HEK293 (cell line): ENCODE measurements around the gene EIF4E.

Experiments
- CTCF ChIA-PET: fragments of 350-600 bp; formaldehyde crosslinking; extraction: SDS; loops from one replicate; lab custom pipeline; 2021; ENCODE audit warnings: antibody characterized with exemption; lab: Yijun Ruan, JAX
- POLR2A ChIA-PET: fragments of 300-600 bp; formaldehyde crosslinking; extraction: SDS; loops from one replicate; lab custom pipeline; 2020; ENCODE audit warnings: antibody characterized with exemption, inconsistent platforms; lab: Yijun Ruan, JAX
- H3K27ac ChIP-seq: fragments of 200-500 bp; sonication (Bioruptor generic); 2 replicates; pipeline ENCODE4 v1.5.1; 2014; ENCODE audit warnings: low read depth, low read length, control low read depth, inconsistent platforms; ENCODE audit errors: extremely low read depth
- H3K36me3 ChIP-seq, 2 experiments: fragments of 200-500 bp in 1 of 2; sonication (Bioruptor generic) in 1 of 2; 1 replicate in 1 of 2; 2 replicates in 1 of 2; pipeline ENCODE4 v1.5.1; 2014 to 2017; ENCODE audit warnings: inconsistent platforms in 2 of 2, low read length in 2 of 2; ENCODE audit not compliant: control insufficient read depth in 2 of 2, insufficient read depth in 1 of 2
- H3K4me1 ChIP-seq: fragments of 200-500 bp; sonication (Bioruptor generic); 2 replicates; pipeline ENCODE4 v1.5.1; 2014; ENCODE audit warnings: mild to moderate bottlenecking, low read length, inconsistent platforms; ENCODE audit not compliant: control insufficient read depth, insufficient read depth
- H3K4me3 ChIP-seq: 2 replicates; pipeline ENCODE4 v1.5.1; 2011; ENCODE audit warnings: low read depth, mild to moderate bottlenecking, control low read depth, low read length, moderate library complexity
- H3K9me3 ChIP-seq: fragments of 200-500 bp; sonication (Bioruptor generic); 2 replicates; pipeline ENCODE4 v1.5.1; 2014; ENCODE audit warnings: low read depth, low read length, inconsistent platforms; ENCODE audit not compliant: control insufficient read depth, insufficient read depth
- FEZF1 ChIP-seq: fragments of 450-650 bp; formaldehyde crosslinking; IDR thresholded peaks from 2 replicates; pipeline ENCODE4 v1.5.1; 2016; ENCODE audit warnings: missing biosample characterization, missing genetic modification characterization
- KLF10 ChIP-seq: fragments of 450-650 bp; IDR thresholded peaks from 2 replicates; pipeline ENCODE4 v1.5.1; 2018; ENCODE audit warnings: missing biosample characterization, mild to moderate bottlenecking, missing genetic modification characterization
- KLF7 ChIP-seq: fragments of 450-650 bp; formaldehyde crosslinking; IDR thresholded peaks from 2 replicates; pipeline ENCODE4 v1.5.1; 2016; ENCODE audit warnings: missing biosample characterization, missing genetic modification characterization, borderline replicate concordance
- MZF1 ChIP-seq: fragments of 450-650 bp; formaldehyde crosslinking; IDR thresholded peaks from 2 replicates; pipeline ENCODE4 v1.5.1; 2017; ENCODE audit warnings: missing biosample characterization, missing genetic modification characterization, borderline replicate concordance
- PRDM6 ChIP-seq: fragments of 450-650 bp; formaldehyde crosslinking; IDR thresholded peaks from 2 replicates; pipeline ENCODE4 v1.5.1; 2017; ENCODE audit warnings: missing biosample characterization, missing genetic modification characterization
- SCRT1 ChIP-seq: fragments of 450-650 bp; formaldehyde crosslinking; IDR thresholded peaks from 2 replicates; pipeline ENCODE4 v1.5.1; 2016; ENCODE audit warnings: missing biosample characterization, missing genetic modification characterization, borderline replicate concordance
- SP2 ChIP-seq: fragments of 450-650 bp; formaldehyde crosslinking; IDR thresholded peaks from 2 replicates; pipeline ENCODE4 v1.5.1; 2016; ENCODE audit warnings: missing biosample characterization, missing genetic modification characterization
- SP3 ChIP-seq: fragments of 450-650 bp; formaldehyde crosslinking; IDR thresholded peaks from 2 replicates; pipeline ENCODE4 v1.5.1; 2016; ENCODE audit warnings: missing biosample characterization, missing genetic modification characterization
- ZBTB17 ChIP-seq: fragments of 450-650 bp; formaldehyde crosslinking; IDR thresholded peaks from 2 replicates; pipeline ENCODE4 v1.5.1; 2016; ENCODE audit warnings: missing biosample characterization, missing genetic modification characterization
- ZBTB20 ChIP-seq: fragments of 450-650 bp; formaldehyde crosslinking; IDR thresholded peaks from 2 replicates; pipeline ENCODE4 v1.5.1; 2016; ENCODE audit warnings: missing biosample characterization, missing genetic modification characterization
- ZIC2 ChIP-seq: fragments of 450-650 bp; formaldehyde crosslinking; IDR thresholded peaks from 2 replicates; pipeline ENCODE4 v1.5.1; 2016; ENCODE audit warnings: missing biosample characterization, missing genetic modification characterization
- ZNF114 ChIP-seq: fragments of 450-650 bp; formaldehyde crosslinking; IDR thresholded peaks from 2 replicates; pipeline ENCODE4 v1.5.0; 2017; ENCODE audit warnings: missing biosample characterization, missing genetic modification characterization
- ZNF266 ChIP-seq: fragments of 450-650 bp; formaldehyde crosslinking; IDR thresholded peaks from 2 replicates; pipeline ENCODE4 v1.5.1; 2016; ENCODE audit warnings: missing biosample characterization, missing genetic modification characterization, low read depth
- ZNF292 ChIP-seq: fragments of 450-650 bp; formaldehyde crosslinking; IDR thresholded peaks from 2 replicates; pipeline ENCODE4 v1.5.1; 2016; ENCODE audit warnings: low read depth, missing biosample characterization, missing genetic modification characterization, borderline replicate concordance
- ZNF350 ChIP-seq: fragments of 450-650 bp; formaldehyde crosslinking; IDR thresholded peaks from 2 replicates; pipeline ENCODE4 v1.5.0; 2017; ENCODE audit warnings: missing biosample characterization, mild to moderate bottlenecking, missing genetic modification characterization
- ZNF366 ChIP-seq: fragments of 450-650 bp; formaldehyde crosslinking; conservative IDR thresholded peaks from 2 replicates; pipeline ENCODE4 v1.5.1; 2016; ENCODE audit warnings: missing biosample characterization, missing genetic modification characterization
- ZNF423 ChIP-seq: fragments of 450-650 bp; formaldehyde crosslinking; IDR thresholded peaks from 2 replicates; pipeline ENCODE4 v1.5.1; 2016; ENCODE audit warnings: missing biosample characterization, missing genetic modification characterization
- ZNF521 ChIP-seq: fragments of 450-650 bp; formaldehyde crosslinking; IDR thresholded peaks from 2 replicates; pipeline ENCODE4 v1.5.1; 2017; ENCODE audit warnings: missing biosample characterization, mild to moderate bottlenecking, missing genetic modification characterization
- ZNF585B ChIP-seq: fragments of 450-650 bp; formaldehyde crosslinking; IDR thresholded peaks from 2 replicates; pipeline ENCODE4 v1.5.1; 2016; ENCODE audit warnings: missing biosample characterization, missing genetic modification characterization
- ZNF600 ChIP-seq: fragments of 450-650 bp; formaldehyde crosslinking; IDR thresholded peaks from 2 replicates; pipeline ENCODE4 v1.5.1; 2016; ENCODE audit warnings: missing biosample characterization, missing genetic modification characterization
- TF ChIP-seq, protein P1 (sequence below): fragments of 450-650 bp; formaldehyde crosslinking; optimal IDR thresholded peaks from 2 replicates; pipeline ENCODE3; 2016; ENCODE audit warnings: missing biosample characterization, mild to moderate bottlenecking, missing genetic modification characterization
- TF ChIP-seq, protein P2 (sequence below): fragments of 450-650 bp; formaldehyde crosslinking; IDR thresholded peaks from 2 replicates; pipeline ENCODE4 v1.5.1; 2016; ENCODE audit warnings: missing biosample characterization, missing genetic modification characterization, borderline replicate concordance
- TF ChIP-seq, protein P3 (sequence below): fragments of 450-650 bp; formaldehyde crosslinking; IDR thresholded peaks from 2 replicates; pipeline ENCODE4 v1.5.1; 2016; ENCODE audit warnings: missing biosample characterization, missing genetic modification characterization

Gene EIF4E

GRCh38 chr4:98930311-98930865 lies 1.5 kb upstream of the EIF4E start:
- TF ChIP-seq, protein P1, sequence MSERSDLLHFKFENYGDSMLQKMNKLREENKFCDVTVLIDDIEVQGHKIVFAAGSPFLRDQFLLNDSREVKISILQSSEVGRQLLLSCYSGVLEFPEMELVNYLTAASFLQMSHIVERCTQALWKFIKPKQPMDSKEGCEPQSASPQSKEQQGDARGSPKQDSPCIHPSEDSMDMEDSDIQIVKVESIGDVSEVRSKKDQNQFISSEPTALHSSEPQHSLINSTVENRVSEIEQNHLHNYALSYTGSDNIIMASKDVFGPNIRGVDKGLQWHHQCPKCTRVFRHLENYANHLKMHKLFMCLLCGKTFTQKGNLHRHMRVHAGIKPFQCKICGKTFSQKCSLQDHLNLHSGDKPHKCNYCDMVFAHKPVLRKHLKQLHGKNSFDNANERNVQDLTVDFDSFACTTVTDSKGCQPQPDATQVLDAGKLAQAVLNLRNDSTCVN (tag by site-specific recombination) = no peak
- TF ChIP-seq KLF7 (tag by site-specific recombination) = no peak
- TF ChIP-seq SCRT1 (tag by site-specific recombination) = no peak
- no peak for TF ChIP-seq ZNF266 (tag by site-specific recombination)
- no peak for TF ChIP-seq ZNF114 (tag by site-specific recombination)
- no peak for TF ChIP-seq ZNF292 (tag by site-specific recombination)
- TF ChIP-seq SP3 = no peak
- no peak for TF ChIP-seq PRDM6 (tag by site-specific recombination)
- Histone ChIP-seq H3K9me3 (no peaks in the 10 kb centered on the region), H3K4me1 (no peaks in the 10 kb centered on the region), H3K4me3 (no peak overlapping the region), H3K27ac (no peak overlapping the region), H3K36me3 (peaks cover 0 to 6% of the 10 kb centered on the region in 2 experiments; a peak in 2 of 3 replicates)
- POLR2A ChIA-PET = no interaction called here
- CTCF ChIA-PET = no interaction called here

DNA sequence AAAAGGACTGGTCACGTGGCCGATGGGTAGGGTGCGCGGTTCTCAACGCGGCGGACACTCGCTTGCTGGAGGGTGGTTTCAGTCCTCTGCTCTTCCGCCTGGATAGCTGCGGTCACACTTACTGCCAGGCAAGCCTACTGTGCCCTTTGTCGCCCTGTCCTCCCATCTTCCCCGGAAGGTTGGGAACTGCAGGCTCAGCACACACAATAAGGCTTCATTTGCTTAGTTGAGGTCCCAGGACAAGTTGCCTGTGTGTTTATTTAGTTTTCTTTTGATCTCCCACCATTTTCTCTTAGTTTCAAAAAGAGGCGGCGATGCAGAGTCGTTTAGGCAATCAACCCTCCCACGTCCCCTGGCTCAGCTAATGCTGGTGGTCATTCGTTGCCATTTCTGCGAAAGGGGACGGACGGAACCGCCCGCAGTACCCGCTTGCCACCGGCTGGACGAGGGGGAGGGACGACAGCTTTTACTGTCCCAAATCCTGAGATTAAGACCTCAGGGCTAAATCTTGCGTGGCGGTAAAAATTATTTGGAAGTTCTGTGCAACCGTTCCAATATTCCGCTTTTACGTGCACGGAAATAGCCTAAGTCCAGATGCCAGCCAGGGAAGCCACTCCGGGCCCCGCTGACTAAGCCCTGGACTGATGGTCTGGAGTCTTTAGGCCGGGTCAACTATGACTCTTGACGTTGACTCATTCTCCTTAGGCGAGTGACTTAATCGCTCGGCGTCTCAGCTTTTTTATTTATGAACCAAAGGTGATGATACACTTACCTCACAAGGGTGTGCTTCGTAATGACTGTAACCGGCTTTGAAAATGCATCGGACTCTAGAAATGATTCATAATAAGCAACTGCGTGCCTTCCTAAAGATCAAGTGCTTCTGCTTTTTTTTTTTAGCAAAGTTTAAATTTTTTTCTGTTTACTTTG lies 671 bp upstream of the EIF4E start:
- Histone ChIP-seq H3K9me3 (no peaks in the 10 kb centered on the region), H3K4me3 (peak overlapping the region; percentile 69), H3K36me3 (peaks cover 0 to 8% of the 10 kb centered on the region in 2 experiments; a peak in 2 of 3 replicates), H3K27ac (peak overlapping the region; percentile 66), H3K4me1 (no peaks in the 10 kb centered on the region)
- ChIA-PET CTCF (interaction anchor here (0.6 to 0.9 kb wide), 4 partner anchors 26 to 546 kb away, joined by 3 read pairs; no protein-coding TSS in a partner anchor), POLR2A (interaction anchor here (0.6 to 1.5 kb wide), 7 partner anchors 24 to 830 kb away, joined by 3 to 36 read pairs (median 3); partner anchors contain the start of genes ADH5 and METAP1)
- 0 out of 2 replicates have a peak, but pooled peaks have one; percentile 26 for TF ChIP-seq KLF10 (tag by site-specific recombination)
- no peak for TF ChIP-seq ZIC2 (tag by site-specific recombination)
- peak; percentile 15; the same call in 1 of the 2 replicates for TF ChIP-seq MZF1
- TF ChIP-seq SP2 = peak; percentile 52
- 0 out of 2 replicates have a peak, but pooled peaks have one; percentile 34 for TF ChIP-seq ZNF366 (tag by site-specific recombination)
- TF ChIP-seq ZNF350 = no peak
- TF ChIP-seq ZNF600 (tag by site-specific recombination) = peak; percentile 73
- TF ChIP-seq FEZF1 (tag by site-specific recombination) = no peak
- TF ChIP-seq, protein P2, sequence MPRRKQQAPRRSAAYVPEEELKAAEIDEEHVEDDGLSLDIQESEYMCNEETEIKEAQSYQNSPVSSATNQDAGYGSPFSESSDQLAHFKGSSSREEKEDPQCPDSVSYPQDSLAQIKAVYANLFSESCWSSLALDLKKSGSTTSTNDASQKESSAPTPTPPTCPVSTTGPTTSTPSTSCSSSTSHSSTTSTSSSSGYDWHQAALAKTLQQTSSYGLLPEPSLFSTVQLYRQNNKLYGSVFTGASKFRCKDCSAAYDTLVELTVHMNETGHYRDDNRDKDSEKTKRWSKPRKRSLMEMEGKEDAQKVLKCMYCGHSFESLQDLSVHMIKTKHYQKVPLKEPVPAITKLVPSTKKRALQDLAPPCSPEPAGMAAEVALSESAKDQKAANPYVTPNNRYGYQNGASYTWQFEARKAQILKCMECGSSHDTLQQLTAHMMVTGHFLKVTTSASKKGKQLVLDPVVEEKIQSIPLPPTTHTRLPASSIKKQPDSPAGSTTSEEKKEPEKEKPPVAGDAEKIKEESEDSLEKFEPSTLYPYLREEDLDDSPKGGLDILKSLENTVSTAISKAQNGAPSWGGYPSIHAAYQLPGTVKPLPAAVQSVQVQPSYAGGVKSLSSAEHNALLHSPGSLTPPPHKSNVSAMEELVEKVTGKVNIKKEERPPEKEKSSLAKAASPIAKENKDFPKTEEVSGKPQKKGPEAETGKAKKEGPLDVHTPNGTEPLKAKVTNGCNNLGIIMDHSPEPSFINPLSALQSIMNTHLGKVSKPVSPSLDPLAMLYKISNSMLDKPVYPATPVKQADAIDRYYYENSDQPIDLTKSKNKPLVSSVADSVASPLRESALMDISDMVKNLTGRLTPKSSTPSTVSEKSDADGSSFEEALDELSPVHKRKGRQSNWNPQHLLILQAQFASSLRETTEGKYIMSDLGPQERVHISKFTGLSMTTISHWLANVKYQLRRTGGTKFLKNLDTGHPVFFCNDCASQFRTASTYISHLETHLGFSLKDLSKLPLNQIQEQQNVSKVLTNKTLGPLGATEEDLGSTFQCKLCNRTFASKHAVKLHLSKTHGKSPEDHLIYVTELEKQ (tag by site-specific recombination) = 0 out of 2 replicates have a peak, but pooled peaks have one; percentile 13
- TF ChIP-seq ZNF423 = no peak
- TF ChIP-seq ZNF585B = no peak
- TF ChIP-seq, protein P3, sequence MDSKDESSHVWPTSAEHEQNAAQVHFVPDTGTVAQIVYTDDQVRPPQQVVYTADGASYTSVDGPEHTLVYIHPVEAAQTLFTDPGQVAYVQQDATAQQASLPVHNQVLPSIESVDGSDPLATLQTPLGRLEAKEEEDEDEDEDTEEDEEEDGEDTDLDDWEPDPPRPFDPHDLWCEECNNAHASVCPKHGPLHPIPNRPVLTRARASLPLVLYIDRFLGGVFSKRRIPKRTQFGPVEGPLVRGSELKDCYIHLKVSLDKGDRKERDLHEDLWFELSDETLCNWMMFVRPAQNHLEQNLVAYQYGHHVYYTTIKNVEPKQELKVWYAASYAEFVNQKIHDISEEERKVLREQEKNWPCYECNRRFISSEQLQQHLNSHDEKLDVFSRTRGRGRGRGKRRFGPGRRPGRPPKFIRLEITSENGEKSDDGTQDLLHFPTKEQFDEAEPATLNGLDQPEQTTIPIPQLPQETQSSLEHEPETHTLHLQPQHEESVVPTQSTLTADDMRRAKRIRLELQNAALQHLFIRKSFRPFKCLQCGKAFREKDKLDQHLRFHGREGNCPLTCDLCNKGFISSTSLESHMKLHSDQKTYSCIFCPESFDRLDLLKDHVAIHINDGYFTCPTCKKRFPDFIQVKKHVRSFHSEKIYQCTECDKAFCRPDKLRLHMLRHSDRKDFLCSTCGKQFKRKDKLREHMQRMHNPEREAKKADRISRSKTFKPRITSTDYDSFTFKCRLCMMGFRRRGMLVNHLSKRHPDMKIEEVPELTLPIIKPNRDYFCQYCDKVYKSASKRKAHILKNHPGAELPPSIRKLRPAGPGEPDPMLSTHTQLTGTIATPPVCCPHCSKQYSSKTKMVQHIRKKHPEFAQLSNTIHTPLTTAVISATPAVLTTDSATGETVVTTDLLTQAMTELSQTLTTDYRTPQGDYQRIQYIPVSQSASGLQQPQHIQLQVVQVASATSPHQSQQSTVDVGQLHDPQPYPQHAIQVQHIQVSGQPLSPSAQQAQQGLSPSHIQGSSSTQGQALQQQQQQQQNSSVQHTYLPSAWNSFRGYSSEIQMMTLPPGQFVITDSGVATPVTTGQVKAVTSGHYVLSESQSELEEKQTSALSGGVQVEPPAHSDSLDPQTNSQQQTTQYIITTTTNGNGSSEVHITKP (tag by site-specific recombination) = no peak
- 0 out of 2 replicates have a peak, but pooled peaks have one; percentile 51 for TF ChIP-seq ZBTB20 (tag by site-specific recombination)
- TF ChIP-seq ZNF521 (tag by site-specific recombination) = no peak
- no peak for TF ChIP-seq ZBTB17 (tag by site-specific recombination)
